Measurements from ENCODE around the gene ZNF300. TPM values are rescaled to one million over a fixed set of nuclear protein-coding genes. Genes with fewer than 3 reads are reported as not detected.
"Not testable (repeated sequence)": the region's sequence is repeated elsewhere in the genome, so short reads cannot be mapped to it uniquely, and the experiment has no call there.

Gene ZNF300
- total and polyA plus RNA-seq, 2 donors (not counting 3 experiments of a cell fraction or from before 2014, with no cell fraction given): 4.6 to 9.6 TPM

DNA sequence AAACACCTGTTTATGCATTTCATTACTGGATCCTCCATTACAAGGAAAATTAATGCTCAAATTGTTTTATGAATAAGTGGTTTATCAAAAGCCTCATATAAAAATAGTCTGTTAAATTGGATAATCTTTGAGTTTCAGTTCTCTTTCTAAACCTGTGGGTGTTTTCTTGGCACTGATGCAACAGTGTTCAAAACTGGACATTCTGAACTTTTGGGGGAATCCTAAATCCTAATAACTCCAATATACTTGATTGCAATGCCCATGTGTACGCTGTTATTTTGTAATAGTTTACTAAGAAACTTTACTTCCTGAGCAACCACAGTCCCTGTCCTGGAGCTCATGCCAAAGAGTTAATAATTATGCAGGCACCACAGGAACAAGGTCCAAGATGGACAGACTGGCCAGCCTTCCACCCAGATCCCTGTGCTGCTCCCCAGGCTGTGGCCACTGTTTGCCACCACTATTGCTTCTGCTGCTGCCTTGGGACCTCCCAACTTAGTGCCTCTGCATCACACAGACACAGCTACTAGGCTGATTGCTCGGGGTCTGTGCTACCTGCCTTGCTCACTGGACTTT is 44.4 kb downstream of the ZNF300 start:
- no peaks in the 10 kb centered on the region for H3K4me1 ChIP-seq (ENCODE audit: control insufficient read depth, extremely low read depth, insufficient read depth, low read length)
- H4K20me1 ChIP-seq (replicated peaks; ENCODE audit: control insufficient read depth, extremely low read depth, insufficient read depth, low read length): no peaks in the 10 kb centered on the region
- H3K4me2 ChIP-seq (ENCODE audit: insufficient read depth, low read length): no peak overlapping the region
- H3K79me2 ChIP-seq (ENCODE audit: control insufficient read depth, insufficient read depth, low read length): no peaks in the 10 kb centered on the region
- DNase-seq (ENCODE audit: low read depth, low spot score): no peak
- H3K27ac ChIP-seq (ENCODE audit: insufficient read depth, low read depth, low read length): no peak overlapping the region
- TF ChIP-seq MYC (IDR thresholded peaks at IDR 0.05; ENCODE audit: low read depth, low read length): no peak
- no peak for TF ChIP-seq CTCF (IDR thresholded peaks at IDR 0.05; ENCODE audit: extremely low read depth in 1 of 2, insufficient read depth in 1 of 2, low read depth in 1 of 2, low read length in 2 of 2)
- TF ChIP-seq JUN (IDR thresholded peaks at IDR 0.05; ENCODE audit: borderline replicate concordance, insufficient read depth, insufficient read length, low read depth): no peak
- TF ChIP-seq EZH2 (IDR thresholded peaks at IDR 0.05; ENCODE audit: borderline replicate concordance, low read depth, low read length, severe bottlenecking): no peak
- TF ChIP-seq FOS (IDR thresholded peaks at IDR 0.05; ENCODE audit: borderline replicate concordance, insufficient read depth, low read length): no peak
- TF ChIP-seq POLR2A (IDR thresholded peaks at IDR 0.05; ENCODE audit: low read depth, low read length): no peak
- TF ChIP-seq, protein P1, sequence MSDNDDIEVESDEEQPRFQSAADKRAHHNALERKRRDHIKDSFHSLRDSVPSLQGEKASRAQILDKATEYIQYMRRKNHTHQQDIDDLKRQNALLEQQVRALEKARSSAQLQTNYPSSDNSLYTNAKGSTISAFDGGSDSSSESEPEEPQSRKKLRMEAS (IDR thresholded peaks at IDR 0.05; ENCODE audit: insufficient read depth, insufficient read length): no peak
- TF ChIP-seq POLR2AphosphoS5 (IDR thresholded peaks at IDR 0.05; ENCODE audit: insufficient read depth, low read depth, low read length): no peak
- TF ChIP-seq GATA2 (IDR thresholded peaks at IDR 0.05; ENCODE audit: insufficient read depth, insufficient read length, low read depth, low read length): no peak
- H3K9me1 ChIP-seq (replicated peaks; ENCODE audit: control insufficient read depth, extremely low read depth, insufficient read depth, low read length): no peaks in the 10 kb centered on the region
- H3K9me3 ChIP-seq (replicated peaks; ENCODE audit: control insufficient read depth, insufficient read depth, low read length): no peaks in the 10 kb centered on the region
- no TSS peak for BruUV-seq (replicated peaks)
- H3K36me3 ChIP-seq (ENCODE audit: control insufficient read depth in 2 of 2, extremely low read depth in 1 of 2, insufficient read depth in 2 of 2, low read length in 2 of 2): no peaks in the 10 kb centered on the region
- ChIA-PET CTCF (no interaction called here), POLR2A (no interaction called here)
- H3K9ac ChIP-seq (replicated peaks; ENCODE audit: extremely low read depth, insufficient read depth, low read length): no peak overlapping the region
- FAIRE-seq: no peak
- intact Hi-C loops (cut with micrococcal nuclease): no loop called here
- no peak overlapping the region for H2AFZ ChIP-seq (ENCODE audit: low read depth, low read length)
- H3K4me3 ChIP-seq (replicated peaks in 1 of 3; ENCODE audit: insufficient read depth in 1 of 3, low read depth in 1 of 3, low read length in 3 of 3): no peak overlapping the region
- peaks cover 0 to 2% of the 10 kb centered on the region in 2 experiments for H3K27me3 ChIP-seq (ENCODE audit: control insufficient read depth in 2 of 2, insufficient read depth in 2 of 2, low read length in 2 of 2)
- dilution Hi-C loops (cut with MboI; ENCODE audit: extremely low pct_ligation_motif_present, low sequenced_read_pairs): no loop called here

DNA sequence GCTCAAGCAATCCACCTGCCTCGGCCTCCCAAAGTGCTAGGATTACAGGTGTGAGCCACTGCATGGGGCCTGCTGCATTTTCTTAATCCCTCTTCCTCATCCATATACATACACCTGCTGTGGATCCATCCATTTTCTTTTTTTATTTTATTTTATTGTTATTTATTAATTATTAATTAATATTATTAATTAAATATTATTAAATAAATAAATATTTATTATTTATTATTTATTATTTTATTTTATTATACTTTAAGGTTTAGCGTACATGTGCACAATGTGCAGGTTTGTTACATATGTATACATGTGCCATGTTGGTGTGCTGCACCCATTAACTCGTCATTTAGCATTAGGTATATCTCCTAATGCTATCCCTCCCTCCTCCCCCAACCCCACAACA is 48.1 kb downstream of the ZNF300 start:
- dilution Hi-C loops (cut with MboI; ENCODE audit: extremely low pct_ligation_motif_present, low sequenced_read_pairs): not testable (repeated sequence)

More for the DNA sequence above, 48.1 kb downstream of the ZNF300 start:
- H3K27me3 ChIP-seq (ENCODE audit: control insufficient read depth in 2 of 2, insufficient read depth in 2 of 2, low read length in 2 of 2): peaks cover 2 to 12% of the 10 kb centered on the region in 2 experiments
- CTCF ChIA-PET; H3K9ac ChIP-seq (replicated peaks; ENCODE audit: extremely low read depth, insufficient read depth, low read length); POLR2A ChIA-PET; H3K27ac ChIP-seq (ENCODE audit: insufficient read depth, low read depth, low read length); H2AFZ ChIP-seq (ENCODE audit: low read depth, low read length); H3K4me2 ChIP-seq (ENCODE audit: insufficient read depth, low read length); H3K9me1 ChIP-seq (replicated peaks; ENCODE audit: control insufficient read depth, extremely low read depth, insufficient read depth, low read length); FAIRE-seq; H4K20me1 ChIP-seq (replicated peaks; ENCODE audit: control insufficient read depth, extremely low read depth, insufficient read depth, low read length); BruUV-seq (replicated peaks); H3K9me3 ChIP-seq (replicated peaks; ENCODE audit: control insufficient read depth, insufficient read depth, low read length); H3K36me3 ChIP-seq (ENCODE audit: control insufficient read depth in 2 of 2, extremely low read depth in 1 of 2, insufficient read depth in 2 of 2, low read length in 2 of 2); intact Hi-C loops (cut with micrococcal nuclease); H3K4me3 ChIP-seq (replicated peaks in 1 of 3; ENCODE audit: insufficient read depth in 1 of 3, low read depth in 1 of 3, low read length in 3 of 3); DNase-seq (ENCODE audit: low read depth, low spot score); H3K79me2 ChIP-seq (ENCODE audit: control insufficient read depth, insufficient read depth, low read length); H3K4me1 ChIP-seq (ENCODE audit: control insufficient read depth, extremely low read depth, insufficient read depth, low read length): not testable (repeated sequence)

Measured in endothelial cell of umbilical vein (primary cell).